MM.1S (cell line): ENCODE results near the gene PYGB.

Experiments
- DNase-seq: peaks from one replicate; pipeline ENCODE4 v3.0.0-alpha.2; 2015
- H2AFZ ChIP-seq: fragments of 300-600 bp; sonication (generic); 2 replicates; pipeline ENCODE4 v1.6.0; 2016; ENCODE audit warnings: antibody characterized with exemption, low read length
- H3F3A ChIP-seq: fragments of 300-600 bp; sonication (generic); 2 replicates; pipeline ENCODE4 v1.6.1; 2016; ENCODE audit warnings: mild to moderate bottlenecking, antibody characterized with exemption, low read length, moderate library complexity, mixed read lengths; ENCODE audit not compliant: insufficient read depth
- H3K27ac ChIP-seq: fragments of 300-600 bp; sonication (generic); 2 replicates; pipeline ENCODE4 v1.5.1; 2016; ENCODE audit warnings: mild to moderate bottlenecking, low read length
- H3K27me3 ChIP-seq: fragments of 300-600 bp; sonication (generic); replicated peaks from 2 replicates; pipeline ENCODE4 v1.6.0; 2016; ENCODE audit warnings: low read length; ENCODE audit not compliant: insufficient read depth
- H3K36me3 ChIP-seq: fragments of 300-600 bp; sonication (generic); replicated peaks from 2 replicates; pipeline ENCODE4 v1.6.1; 2016; ENCODE audit warnings: mild to moderate bottlenecking, low read length, mixed read lengths; ENCODE audit not compliant: insufficient read depth
- H3K4me1 ChIP-seq: fragments of 300-600 bp; sonication (generic); 2 replicates; pipeline ENCODE4 v1.6.1; 2016; ENCODE audit warnings: low read length, mixed read lengths
- H3K4me2 ChIP-seq: fragments of 300-600 bp; sonication (generic); 2 replicates; pipeline ENCODE4 v1.6.0; 2016; ENCODE audit warnings: low read depth, low read length
- H3K4me3 ChIP-seq: fragments of 300-600 bp; sonication (generic); 2 replicates; pipeline ENCODE4 v1.5.1; 2016; ENCODE audit warnings: low read length, mixed read lengths
- H3K79me2 ChIP-seq: fragments of 300-600 bp; sonication (generic); 2 replicates; pipeline ENCODE4 v1.6.1; 2016; ENCODE audit warnings: mixed run types, low read length, mixed read lengths
- H3K9ac ChIP-seq: fragments of 300-600 bp; sonication (generic); 2 replicates; pipeline ENCODE4 v1.6.1; 2016; ENCODE audit warnings: low read length, mixed read lengths
- H3K9me2 ChIP-seq: fragments of 300-600 bp; sonication (generic); replicated peaks from 2 replicates; pipeline ENCODE4 v1.6.1; 2016; ENCODE audit warnings: mild to moderate bottlenecking, low read length, mixed read lengths; ENCODE audit not compliant: insufficient read depth
- H3K9me3 ChIP-seq: fragments of 300-600 bp; sonication (generic); replicated peaks from 2 replicates; pipeline ENCODE4 v1.6.1; 2016; ENCODE audit warnings: mild to moderate bottlenecking, low read length, mixed read lengths; ENCODE audit not compliant: insufficient read depth
- H4K20me1 ChIP-seq: fragments of 300-600 bp; sonication (generic); 2 replicates; pipeline ENCODE4 v1.6.1; 2016; ENCODE audit warnings: mild to moderate bottlenecking, low read length, moderate library complexity, mixed read lengths; ENCODE audit not compliant: insufficient read depth
- EZH2 ChIP-seq: fragments of 300-600 bp; sonication (generic); optimal IDR thresholded peaks from 2 replicates; pipeline ENCODE3; 2017; ENCODE audit warnings: low read depth, mild to moderate bottlenecking, antibody characterized with exemption, low read length, mixed read lengths
- EZH2phosphoT487 ChIP-seq: fragments of 300-600 bp; sonication (generic); IDR thresholded peaks from 2 replicates; pipeline ENCODE4 v1.6.1; 2018; ENCODE audit warnings: antibody characterized with exemption, low read length
- TF ChIP-seq, protein P1 (sequence below): fragments of 300-600 bp; sonication (generic); IDR thresholded peaks from 2 replicates; pipeline ENCODE4 v1.5.1; 2016; ENCODE audit warnings: antibody characterized with exemption, low read length, mixed read lengths

PYGB gene

DNA sequence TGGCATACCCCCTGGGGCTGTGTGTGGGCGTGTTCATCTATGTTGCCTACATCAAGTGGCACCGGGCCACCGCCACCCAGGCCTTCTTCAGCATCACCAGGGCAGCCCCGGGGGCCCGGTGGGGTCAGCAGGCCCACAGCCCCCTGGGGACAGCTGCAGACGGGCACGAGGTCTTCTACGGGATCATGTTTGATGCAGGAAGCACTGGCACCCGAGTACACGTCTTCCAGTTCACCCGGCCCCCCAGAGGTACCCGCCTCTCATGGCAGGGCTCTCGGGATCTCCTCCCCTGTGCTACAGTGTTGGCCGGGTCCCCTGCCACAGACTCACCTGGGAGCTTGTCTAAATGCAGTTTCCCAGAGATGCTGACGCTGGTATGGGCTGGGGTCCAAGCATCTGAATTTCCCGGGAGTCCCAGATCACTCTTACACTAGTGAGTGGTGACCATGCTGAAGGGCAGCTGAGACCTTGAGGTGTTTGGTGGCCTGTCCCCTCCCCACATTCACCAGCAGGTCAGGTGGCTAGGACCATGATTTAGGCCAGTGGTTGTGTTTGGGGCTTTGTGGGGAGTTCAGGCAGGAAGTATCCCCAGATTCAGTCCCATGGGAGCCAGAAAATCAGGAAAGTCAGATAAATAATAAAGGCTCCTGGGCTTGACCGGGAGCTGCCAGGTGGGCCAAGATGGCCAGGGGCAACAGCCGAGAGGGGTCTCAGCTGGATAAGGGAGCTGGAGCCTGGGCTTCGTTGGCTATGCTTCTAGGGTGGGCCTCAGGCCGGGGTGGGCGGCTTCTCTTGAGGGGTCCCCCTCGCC lies 40.5 kb upstream of the PYGB start:
- Histone ChIP-seq H4K20me1 (no peaks in the 10 kb centered on the region), H3K4me3 (no peak overlapping the region), H3K9ac (no peak overlapping the region), H3K9me2 (no peaks in the 10 kb centered on the region), H3K27ac (no peak overlapping the region), H2AFZ (no peak overlapping the region), H3K79me2 (peaks cover 61% of the 10 kb centered on the region), H3K9me3 (no peaks in the 10 kb centered on the region), H3F3A (no peaks in the 10 kb centered on the region; the same call in 1 of the 2 replicates), H3K4me2 (no peak overlapping the region), H3K4me1 (no peaks in the 10 kb centered on the region; the same call in 1 of the 2 replicates), H3K27me3 (no peaks in the 10 kb centered on the region), H3K36me3 (no peaks in the 10 kb centered on the region; the same call in 1 of the 2 replicates)
- TF ChIP-seq EZH2 (no peak), EZH2phosphoT487 (no peak)
- TF ChIP-seq, protein P1, sequence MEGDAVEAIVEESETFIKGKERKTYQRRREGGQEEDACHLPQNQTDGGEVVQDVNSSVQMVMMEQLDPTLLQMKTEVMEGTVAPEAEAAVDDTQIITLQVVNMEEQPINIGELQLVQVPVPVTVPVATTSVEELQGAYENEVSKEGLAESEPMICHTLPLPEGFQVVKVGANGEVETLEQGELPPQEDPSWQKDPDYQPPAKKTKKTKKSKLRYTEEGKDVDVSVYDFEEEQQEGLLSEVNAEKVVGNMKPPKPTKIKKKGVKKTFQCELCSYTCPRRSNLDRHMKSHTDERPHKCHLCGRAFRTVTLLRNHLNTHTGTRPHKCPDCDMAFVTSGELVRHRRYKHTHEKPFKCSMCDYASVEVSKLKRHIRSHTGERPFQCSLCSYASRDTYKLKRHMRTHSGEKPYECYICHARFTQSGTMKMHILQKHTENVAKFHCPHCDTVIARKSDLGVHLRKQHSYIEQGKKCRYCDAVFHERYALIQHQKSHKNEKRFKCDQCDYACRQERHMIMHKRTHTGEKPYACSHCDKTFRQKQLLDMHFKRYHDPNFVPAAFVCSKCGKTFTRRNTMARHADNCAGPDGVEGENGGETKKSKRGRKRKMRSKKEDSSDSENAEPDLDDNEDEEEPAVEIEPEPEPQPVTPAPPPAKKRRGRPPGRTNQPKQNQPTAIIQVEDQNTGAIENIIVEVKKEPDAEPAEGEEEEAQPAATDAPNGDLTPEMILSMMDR, result no peak
- no peak for DNase-seq

DNA sequence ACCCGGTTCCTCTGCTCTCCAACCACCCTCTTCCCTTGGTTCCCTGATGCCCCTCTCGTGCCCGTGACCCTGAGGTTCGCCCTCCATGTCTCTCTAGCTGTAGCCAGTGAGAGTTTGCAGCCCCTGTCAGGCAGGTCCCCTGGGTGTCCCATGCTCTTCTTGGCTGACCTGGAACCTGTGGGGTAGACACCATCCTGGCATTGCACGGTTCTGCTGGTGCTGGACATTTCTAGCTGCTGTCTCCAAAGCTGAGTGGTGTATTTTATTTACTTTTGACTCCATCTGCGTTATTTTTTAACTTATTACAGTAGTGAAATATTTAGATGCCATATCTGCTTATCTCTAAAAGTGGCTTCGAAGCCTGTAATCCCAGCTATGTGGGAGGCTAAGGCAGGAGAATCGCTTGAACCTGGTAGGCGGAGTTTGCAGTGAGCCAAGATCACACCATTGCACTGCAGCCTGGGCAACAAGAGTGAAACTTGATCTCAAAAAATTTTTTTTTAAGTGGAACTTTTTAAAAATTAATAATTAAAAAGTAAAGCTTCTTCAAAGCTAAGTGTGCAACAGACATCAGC lies 39.8 kb upstream of the PYGB start:
- no peak for DNase-seq
- no peak overlapping the region for H3K27ac ChIP-seq
- H3K9me2 ChIP-seq, result no peaks in the 10 kb centered on the region
- peaks cover 54% of the 10 kb centered on the region for H3K79me2 ChIP-seq
- H3K36me3 ChIP-seq, result no peaks in the 10 kb centered on the region; the same call in 1 of the 2 replicates
- no peaks in the 10 kb centered on the region; the same call in 1 of the 2 replicates for H3K4me1 ChIP-seq
- no peaks in the 10 kb centered on the region for H4K20me1 ChIP-seq
- no peak overlapping the region for H3K4me3 ChIP-seq
- no peak overlapping the region for H2AFZ ChIP-seq
- H3K9me3 ChIP-seq, result no peaks in the 10 kb centered on the region
- H3K4me2 ChIP-seq, result no peak overlapping the region
- H3K9ac ChIP-seq, result no peak overlapping the region
- H3K27me3 ChIP-seq, result no peaks in the 10 kb centered on the region
- no peak for TF ChIP-seq EZH2phosphoT487
- no peak for TF ChIP-seq EZH2
- TF ChIP-seq, protein P1, result no peak
- no peaks in the 10 kb centered on the region; the same call in 1 of the 2 replicates for H3F3A ChIP-seq

DNA sequence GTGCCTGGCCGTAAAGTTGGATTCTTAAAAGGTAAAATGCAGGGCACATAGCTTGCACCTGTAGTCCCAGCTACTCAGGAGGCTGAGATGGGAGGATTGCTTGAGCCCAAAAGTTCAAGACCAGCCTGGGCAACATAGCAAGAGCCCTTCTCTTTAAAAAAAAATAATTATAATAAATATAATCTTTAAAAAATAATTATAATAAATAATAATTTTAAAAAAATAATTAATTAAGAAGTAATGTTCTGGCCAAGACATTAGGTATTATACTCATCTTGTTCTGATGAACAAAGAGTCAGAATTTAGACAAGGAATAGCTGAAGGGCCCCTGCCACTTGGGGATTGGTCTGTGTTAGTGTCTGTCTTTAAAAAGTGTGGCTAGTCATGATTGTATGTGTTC lies 38.5 kb upstream of the PYGB start:
- Histone ChIP-seq H3K27me3 (no peaks in the 10 kb centered on the region), H3F3A (no peaks in the 10 kb centered on the region), H3K9me2 (no peaks in the 10 kb centered on the region), H3K4me3 (no peak overlapping the region), H3K79me2 (peaks cover 41% of the 10 kb centered on the region), H3K4me2 (no peak overlapping the region), H2AFZ (no peak overlapping the region), H3K4me1 (no peaks in the 10 kb centered on the region), H3K36me3 (peaks cover 3% of the 10 kb centered on the region; the same call in 1 of the 2 replicates), H3K9ac (no peak overlapping the region), H3K9me3 (no peaks in the 10 kb centered on the region), H4K20me1 (no peaks in the 10 kb centered on the region), H3K27ac (no peak overlapping the region)
- TF ChIP-seq EZH2phosphoT487, result no peak
- TF ChIP-seq EZH2, result no peak
- TF ChIP-seq, protein P1, result no peak
- no peak for DNase-seq
